ENCODE measurements around the gene MBD5. TPM values are rescaled to one million over a fixed set of nuclear protein-coding genes. Genes with fewer than 3 reads are reported as not detected.

MBD5 gene
- total RNA-seq, 2 experiments from 2014 or later: 13.8 to 46.3 TPM

DNA sequence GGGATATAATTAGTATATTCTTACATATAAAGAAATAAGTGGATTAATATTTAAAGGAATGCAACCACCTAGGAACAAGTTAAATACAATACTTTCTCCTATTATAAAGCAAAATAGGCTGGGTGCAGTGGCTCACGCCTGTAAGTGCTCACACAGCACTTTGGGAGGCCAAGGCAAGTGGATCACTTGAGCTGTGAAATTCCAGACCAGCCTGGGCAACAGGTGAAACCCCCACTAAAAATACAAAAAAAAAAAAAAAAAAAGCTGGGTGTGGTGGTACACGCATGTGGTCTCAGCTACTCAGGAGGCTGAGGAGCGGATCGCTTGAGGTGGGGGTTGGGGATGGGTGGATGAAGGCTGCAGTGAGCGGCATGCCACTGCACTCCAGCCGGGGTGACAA lies 337.5 kb downstream of the MBD5 start:
- no TSS peak for BruUV-seq (replicated peaks)
- TF ChIP-seq, protein P1, sequence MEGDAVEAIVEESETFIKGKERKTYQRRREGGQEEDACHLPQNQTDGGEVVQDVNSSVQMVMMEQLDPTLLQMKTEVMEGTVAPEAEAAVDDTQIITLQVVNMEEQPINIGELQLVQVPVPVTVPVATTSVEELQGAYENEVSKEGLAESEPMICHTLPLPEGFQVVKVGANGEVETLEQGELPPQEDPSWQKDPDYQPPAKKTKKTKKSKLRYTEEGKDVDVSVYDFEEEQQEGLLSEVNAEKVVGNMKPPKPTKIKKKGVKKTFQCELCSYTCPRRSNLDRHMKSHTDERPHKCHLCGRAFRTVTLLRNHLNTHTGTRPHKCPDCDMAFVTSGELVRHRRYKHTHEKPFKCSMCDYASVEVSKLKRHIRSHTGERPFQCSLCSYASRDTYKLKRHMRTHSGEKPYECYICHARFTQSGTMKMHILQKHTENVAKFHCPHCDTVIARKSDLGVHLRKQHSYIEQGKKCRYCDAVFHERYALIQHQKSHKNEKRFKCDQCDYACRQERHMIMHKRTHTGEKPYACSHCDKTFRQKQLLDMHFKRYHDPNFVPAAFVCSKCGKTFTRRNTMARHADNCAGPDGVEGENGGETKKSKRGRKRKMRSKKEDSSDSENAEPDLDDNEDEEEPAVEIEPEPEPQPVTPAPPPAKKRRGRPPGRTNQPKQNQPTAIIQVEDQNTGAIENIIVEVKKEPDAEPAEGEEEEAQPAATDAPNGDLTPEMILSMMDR (conservative IDR thresholded peaks at IDR 0.05; ENCODE audit: low read length): no peak
- no peak for TF ChIP-seq EZH2phosphoT487 (IDR thresholded peaks at IDR 0.05; ENCODE audit: borderline replicate concordance, low read depth, low read length)
- H2AFZ ChIP-seq (ENCODE audit: low read length): no peak overlapping the region
- H3K9me2 ChIP-seq (ENCODE audit: insufficient read depth, low read length): no peaks in the 10 kb centered on the region
- H3K4me2 ChIP-seq (ENCODE audit: low read length): no peak overlapping the region
- no peaks in the 10 kb centered on the region for H3K4me1 ChIP-seq (ENCODE audit: insufficient read depth, low read length, poor library complexity, severe bottlenecking)
- H3K4me3 ChIP-seq (ENCODE audit: low read depth, low read length, poor library complexity, severe bottlenecking): no peak overlapping the region
- CTCF ChIA-PET (ENCODE audit: unreplicated experiment): no interaction called here
- H3K9me3 ChIP-seq (ENCODE audit: low read length): no peaks in the 10 kb centered on the region
- no peak for DNase-seq (ENCODE audit: low spot score)
- no peaks in the 10 kb centered on the region for H3K36me3 ChIP-seq (ENCODE audit: insufficient read depth, low read length)
- H3K27ac ChIP-seq (ENCODE audit: low read depth, low read length, poor library complexity, severe bottlenecking): no peak overlapping the region
- H3K79me2 ChIP-seq (ENCODE audit: insufficient read depth, low read depth, low read length): no peaks in the 10 kb centered on the region
- POLR2A ChIA-PET: interaction anchor here (0.6 kb wide), 1 partner anchor 21 kb away, joined by 4 read pairs; no protein-coding TSS in a partner anchor
- no peaks in the 10 kb centered on the region for H4K20me1 ChIP-seq (ENCODE audit: insufficient read depth, low read length)
- intact Hi-C loops (cut with micrococcal nuclease; ENCODE audit: unreplicated experiment): no loop called here

DNA sequence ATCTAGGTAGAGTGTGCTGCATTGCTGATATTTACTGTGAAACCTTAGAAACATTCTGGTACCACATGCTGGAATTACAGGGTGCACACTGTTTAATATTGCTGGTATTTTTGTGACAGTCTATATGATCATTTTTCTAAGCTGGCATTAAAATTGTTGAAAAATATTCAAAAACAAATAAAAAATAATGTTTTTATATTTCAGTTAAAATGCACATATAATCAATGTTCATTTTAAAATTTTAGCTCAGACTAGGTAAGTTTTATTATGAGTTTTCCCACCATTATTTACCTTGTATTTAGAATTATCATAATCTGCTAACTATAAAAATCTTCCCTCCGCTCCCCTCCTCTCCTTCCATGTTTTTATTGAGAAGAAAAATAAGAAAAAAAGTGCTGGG lies 339.8 kb downstream of the MBD5 start:
- Histone ChIP-seq H3K79me2 (ENCODE audit: insufficient read depth, low read depth, low read length) (no peaks in the 10 kb centered on the region), H3K4me2 (ENCODE audit: low read length) (no peak overlapping the region), H3K36me3 (ENCODE audit: insufficient read depth, low read length) (no peaks in the 10 kb centered on the region), H3K4me1 (ENCODE audit: insufficient read depth, low read length, poor library complexity, severe bottlenecking) (no peaks in the 10 kb centered on the region), H2AFZ (ENCODE audit: low read length) (no peak overlapping the region), H3K27ac (ENCODE audit: low read depth, low read length, poor library complexity, severe bottlenecking) (no peak overlapping the region), H4K20me1 (ENCODE audit: insufficient read depth, low read length) (no peaks in the 10 kb centered on the region), H3K9me2 (ENCODE audit: insufficient read depth, low read length) (no peaks in the 10 kb centered on the region), H3K9me3 (ENCODE audit: low read length) (no peaks in the 10 kb centered on the region), H3K4me3 (ENCODE audit: low read depth, low read length, poor library complexity, severe bottlenecking) (no peak overlapping the region)
- ChIA-PET POLR2A (interaction anchor here (0.7 to 0.8 kb wide), 2 partner anchors 91 to 427 kb away, joined by 3 read pairs; no protein-coding TSS in a partner anchor), CTCF (ENCODE audit: unreplicated experiment) (no interaction called here)
- no peak for DNase-seq (ENCODE audit: low spot score)
- intact Hi-C loops (cut with micrococcal nuclease; ENCODE audit: unreplicated experiment): no loop called here
- BruUV-seq (replicated peaks): no TSS peak
- TF ChIP-seq, protein P1 (conservative IDR thresholded peaks at IDR 0.05; ENCODE audit: low read length): no peak
- no peak for TF ChIP-seq EZH2phosphoT487 (IDR thresholded peaks at IDR 0.05; ENCODE audit: borderline replicate concordance, low read depth, low read length)

DNA sequence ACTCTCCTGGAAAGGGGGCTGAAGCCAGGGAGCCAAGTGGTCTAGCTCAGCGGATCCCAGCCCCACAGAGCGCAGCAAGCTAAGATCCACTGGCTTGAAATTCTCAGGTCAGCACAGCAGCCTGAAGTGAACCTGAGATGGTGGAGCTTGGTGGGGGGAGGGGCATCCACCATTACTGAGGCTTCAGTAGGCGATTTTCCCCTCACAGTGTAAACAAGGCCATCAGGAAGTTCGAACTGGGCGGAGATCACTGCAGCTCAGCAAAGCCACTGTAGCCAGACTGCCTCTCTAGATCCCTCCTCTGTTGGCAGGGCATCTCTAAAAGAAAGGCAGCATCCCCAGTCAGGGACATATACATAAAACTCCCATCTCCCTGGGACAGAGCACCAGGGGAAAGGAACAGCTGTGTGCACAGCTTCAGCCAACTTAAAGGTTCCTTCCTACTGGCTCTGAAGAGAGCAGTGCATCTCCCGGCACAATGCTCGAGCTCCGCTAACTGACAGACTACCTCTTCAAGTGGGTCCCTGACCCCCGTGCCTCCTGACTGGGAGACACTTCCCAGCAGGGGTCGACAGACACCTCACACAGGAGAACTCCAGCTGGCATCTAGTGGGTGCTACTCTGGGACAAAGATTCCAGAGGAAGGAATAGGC lies 341.4 kb downstream of the MBD5 start:
- TF ChIP-seq, protein P1 (conservative IDR thresholded peaks at IDR 0.05; ENCODE audit: low read length): no peak
- TF ChIP-seq EZH2phosphoT487 (IDR thresholded peaks at IDR 0.05; ENCODE audit: borderline replicate concordance, low read depth, low read length): no peak
- no peaks in the 10 kb centered on the region for H3K79me2 ChIP-seq (ENCODE audit: insufficient read depth, low read depth, low read length)
- H3K27ac ChIP-seq (ENCODE audit: low read depth, low read length, poor library complexity, severe bottlenecking): no peak overlapping the region
- no peak overlapping the region for H2AFZ ChIP-seq (ENCODE audit: low read length)
- CTCF ChIA-PET (ENCODE audit: unreplicated experiment): no interaction called here
- H3K9me3 ChIP-seq (ENCODE audit: low read length): no peaks in the 10 kb centered on the region
- DNase-seq (ENCODE audit: low spot score): no peak
- H3K9me2 ChIP-seq (ENCODE audit: insufficient read depth, low read length): no peaks in the 10 kb centered on the region
- POLR2A ChIA-PET: no interaction called here
- H4K20me1 ChIP-seq (ENCODE audit: insufficient read depth, low read length): no peaks in the 10 kb centered on the region
- no TSS peak for BruUV-seq (replicated peaks)
- no peak overlapping the region for H3K4me2 ChIP-seq (ENCODE audit: low read length)
- intact Hi-C loops (cut with micrococcal nuclease; ENCODE audit: unreplicated experiment): no loop called here
- H3K4me3 ChIP-seq (ENCODE audit: low read depth, low read length, poor library complexity, severe bottlenecking): no peak overlapping the region
- H3K4me1 ChIP-seq (ENCODE audit: insufficient read depth, low read length, poor library complexity, severe bottlenecking): no peaks in the 10 kb centered on the region
- no peaks in the 10 kb centered on the region for H3K36me3 ChIP-seq (ENCODE audit: insufficient read depth, low read length)
